CD4-positive, alpha-beta T cell (primary cell): ENCODE measurements around the gene CHRNG. TPM values are rescaled to one million over a fixed set of nuclear protein-coding genes. Genes with fewer than 3 reads are reported as not detected.
"Not testable (repeated sequence)": the region's sequence is repeated elsewhere in the genome, so short reads cannot be mapped to it uniquely, and the experiment has no call there.

ENCODE experiments used
- ATAC-seq: fragments of 200-7000 bp; cut with Tn5 transposase; one replicate; pipeline ENCODE4 v1.10.0; 2022; ENCODE audit warnings: mild to moderate bottlenecking; ENCODE audit not compliant: poor library complexity
- CTCF ChIA-PET: fragments of 350-600 bp; sonication (Branson Sonifier 250); formaldehyde crosslinking; loops from one replicate; lab custom pipeline; 2021; ENCODE audit warnings: antibody characterized with exemption, inconsistent platforms; lab: Charles Lee
- POLR2A ChIA-PET: fragments of 350-600 bp; sonication (Branson Sonifier 250); formaldehyde crosslinking; loops from one replicate; lab custom pipeline; 2021; ENCODE audit warnings: antibody characterized with exemption, inconsistent platforms; lab: Charles Lee
- DNase-seq, 14 experiments: peaks; one replicate each; pipeline ENCODE4 v3.0.0-alpha.2; 2013 to 2020; ENCODE audit warnings: mixed read lengths in 2 of 14
- H3K27ac ChIP-seq, 2 donors: one replicate each; pipeline versions ENCODE4 v1.5.1 to v1.7.0; 2013; ENCODE audit warnings: low read length in 2 of 2, low read depth in 1 of 2, mild to moderate bottlenecking in 1 of 2
- H3K27me3 ChIP-seq, 2 experiments: 1 replicate in 1 of 2; 2 replicates in 1 of 2; pipeline versions ENCODE4 v1.6.1 to v1.7.0; 2013; ENCODE audit warnings: low read length in 2 of 2, control low read depth in 1 of 2, mild to moderate bottlenecking in 1 of 2, moderate library complexity in 1 of 2; ENCODE audit not compliant: insufficient read depth in 2 of 2, control insufficient read depth in 1 of 2
- H3K36me3 ChIP-seq: one replicate; pipeline ENCODE4 v1.6.1; 2013; ENCODE audit warnings: low read length, control low read depth; ENCODE audit not compliant: insufficient read depth
- H3K4me1 ChIP-seq: one replicate; pipeline ENCODE4 v1.6.1; 2013; ENCODE audit warnings: low read length, control low read depth; ENCODE audit not compliant: insufficient read depth
- H3K4me3 ChIP-seq: one replicate; pipeline ENCODE4 v1.5.1; 2013; ENCODE audit warnings: mild to moderate bottlenecking, low read length, moderate library complexity
- H3K9me3 ChIP-seq, 2 experiments: 1 replicate in 1 of 2; 2 replicates in 1 of 2; pipeline versions ENCODE4 v1.6.1 to v1.7.0; 2013; ENCODE audit warnings: low read length in 2 of 2, mild to moderate bottlenecking in 2 of 2, control low read depth in 1 of 2, moderate library complexity in 1 of 2; ENCODE audit not compliant: control insufficient read depth in 1 of 2, insufficient read depth in 1 of 2
- H3K27ac Mint-ChIP-seq: one replicate; pipeline ENCODE4 v1.8.0; 2020; ENCODE audit warnings: mixed read lengths
- H3K27me3 Mint-ChIP-seq: one replicate; pipeline ENCODE4 v1.8.0; 2021; ENCODE audit warnings: mixed read lengths
- H3K36me3 Mint-ChIP-seq: one replicate; pipeline ENCODE4 v1.8.0; 2021; ENCODE audit warnings: low read depth, mixed read lengths
- H3K4me1 Mint-ChIP-seq: one replicate; pipeline ENCODE4 v1.8.0; 2021; ENCODE audit warnings: low read depth, mixed read lengths
- H3K4me3 Mint-ChIP-seq: one replicate; pipeline ENCODE4 v1.8.0; 2020; ENCODE audit warnings: mild to moderate bottlenecking, mixed read lengths
- H3K9me3 Mint-ChIP-seq: one replicate; pipeline ENCODE4 v1.8.0; 2020; ENCODE audit warnings: mixed read lengths
- CTCF ChIP-seq: fragments of 200-600 bp; IDR thresholded peaks from one replicate; pipeline ENCODE4 v1.8.0; 2022; ENCODE audit warnings: antibody characterized with exemption, mild to moderate bottlenecking
- intact Hi-C, 2 experiments: fragments of 100-400 bp; cut with DNase I in 1 of 2; cut with micrococcal nuclease in 1 of 2; formaldehyde crosslinking; loops; one replicate each; pipeline versions ENCODE4 v1.15.1 to v1.9.0; 2023 to 2025; cut with DNase I, micrococcal nuclease
- total RNA-seq, 174 experiments: library from RNA in 2 of 174; stranded (reverse) in 2 of 174; gene quantifications; one replicate each; pipeline ENCODE4 v1.2.3 and lab custom pipeline; 2021 to 2026

Gene CHRNG
- total RNA-seq, 2 experiments from 2014 or later = not detected

- Histone ChIP-seq H3K4me3 (no peak overlapping the region), H3K27ac (no peak overlapping the region), H3K27me3 (peaks cover 20 to 21% of the 10 kb centered on the region in 2 experiments), H3K9me3 (peaks cover 0 to 15% of the 10 kb centered on the region in 2 experiments), H3K4me1 (peaks cover 13% of the 10 kb centered on the region), H3K36me3 (no peaks in the 10 kb centered on the region)
- H3K9me3 Mint-ChIP-seq = no peaks in the 10 kb centered on the region
- peaks cover 52% of the 10 kb centered on the region for H3K27me3 Mint-ChIP-seq
- H3K4me1 Mint-ChIP-seq = peaks cover 12% of the 10 kb centered on the region
- POLR2A ChIA-PET = no interaction called here
- DNase-seq (no peak), ATAC-seq (no peak)
- CTCF ChIA-PET = interaction anchor here (0.7 kb wide), 1 partner anchor 38 kb away, joined by 4 read pairs; no protein-coding TSS in a partner anchor
- intact Hi-C loops = no loop called here
- no peak overlapping the region for H3K27ac Mint-ChIP-seq
- H3K36me3 Mint-ChIP-seq = no peaks in the 10 kb centered on the region
- no peak overlapping the region for H3K4me3 Mint-ChIP-seq
- TF ChIP-seq CTCF = no peak
Measured at GRCh38 chr2:232532419-232532818, 7.1 kb upstream of the CHRNG start.

GRCh38 chr2:232532821-232533220 is 6.7 kb upstream of the CHRNG start:
- H3K36me3 ChIP-seq, H3K4me3 Mint-ChIP-seq, intact Hi-C loops, CTCF ChIA-PET, H3K36me3 Mint-ChIP-seq, POLR2A ChIA-PET, H3K27ac Mint-ChIP-seq, H3K27ac ChIP-seq, ATAC-seq, H3K9me3 Mint-ChIP-seq, DNase-seq, H3K4me3 ChIP-seq: not testable (repeated sequence)
- Histone ChIP-seq H3K4me1 (peaks cover 13% of the 10 kb centered on the region), H3K27me3 (peaks cover 19 to 23% of the 10 kb centered on the region in 2 experiments), H3K9me3 (peaks cover 0 to 15% of the 10 kb centered on the region in 2 experiments)
- Mint-ChIP-seq H3K4me1 (peaks cover 12% of the 10 kb centered on the region), H3K27me3 (peaks cover 48% of the 10 kb centered on the region)

- Mint-ChIP-seq H3K27ac (no peak overlapping the region), H3K9me3 (no peaks in the 10 kb centered on the region), H3K4me3 (no peak overlapping the region), H3K4me1 (peaks cover 2% of the 10 kb centered on the region), H3K27me3 (peaks cover 35% of the 10 kb centered on the region), H3K36me3 (no peaks in the 10 kb centered on the region)
- CTCF ChIA-PET = no interaction called here
- H3K36me3 ChIP-seq = no peaks in the 10 kb centered on the region
- no peak overlapping the region for H3K27ac ChIP-seq
- intact Hi-C loops = no loop called here
- DNase-seq = no peak
- no peak for TF ChIP-seq CTCF
- H3K4me1 ChIP-seq = peaks cover 2% of the 10 kb centered on the region
- POLR2A ChIA-PET = no interaction called here
- H3K9me3 ChIP-seq = peaks cover 0 to 15% of the 10 kb centered on the region in 2 experiments
- peaks cover 6 to 23% of the 10 kb centered on the region in 2 experiments for H3K27me3 ChIP-seq
- H3K4me3 ChIP-seq = no peak overlapping the region
- ATAC-seq = no peak
Measured at GRCh38 chr2:232533944-232534710, 5.4 kb upstream of the CHRNG start.
